ENCODE data around the gene SRRM2. TPM values are rescaled to one million over a fixed set of nuclear protein-coding genes. Genes with fewer than 3 reads are reported as not detected.

Gene SRRM2
- total RNA-seq, 1 donor from 2014 or later: 699 TPM

- H3K36me3 Mint-ChIP-seq (ENCODE audit: unreplicated experiment): no peaks in the 10 kb centered on the region
- H3K4me1 Mint-ChIP-seq (ENCODE audit: low read depth, unreplicated experiment): peaks cover 3% of the 10 kb centered on the region
- H3K4me3 Mint-ChIP-seq (ENCODE audit: unreplicated experiment): no peak overlapping the region
- DNase-seq: no peak
- no peak overlapping the region for H3K27ac Mint-ChIP-seq (ENCODE audit: unreplicated experiment)
- peaks cover 5% of the 10 kb centered on the region for H3K27me3 Mint-ChIP-seq (ENCODE audit: unreplicated experiment)
- H3K9me3 Mint-ChIP-seq (ENCODE audit: unreplicated experiment): peaks cover 4% of the 10 kb centered on the region
- TF ChIP-seq CTCF (IDR thresholded peaks at IDR 0.05; ENCODE audit: partially characterized antibody, unreplicated experiment): no peak
Observed at GRCh38 chr16:2815299-2815771, 62.9 kb downstream of the SRRM2 start.

- no peak for TF ChIP-seq CTCF (IDR thresholded peaks at IDR 0.05; ENCODE audit: partially characterized antibody, unreplicated experiment)
- Mint-ChIP-seq H3K9me3 (ENCODE audit: unreplicated experiment) (peaks cover 4% of the 10 kb centered on the region), H3K4me1 (ENCODE audit: low read depth, unreplicated experiment) (peaks cover 6% of the 10 kb centered on the region), H3K36me3 (ENCODE audit: unreplicated experiment) (no peaks in the 10 kb centered on the region), H3K27ac (ENCODE audit: unreplicated experiment) (no peak within 1 kb of the TSS), H3K27me3 (ENCODE audit: unreplicated experiment) (peaks cover 7% of the 10 kb centered on the region), H3K4me3 (ENCODE audit: unreplicated experiment) (no peak within 1 kb of the TSS)
- no peak for DNase-seq
Observed at GRCh38 chr16:2816751-2817339, 64.4 kb downstream of the SRRM2 start, which contains the start of gene PRSS21. Gene PRSS21 (plus strand): TSS chr16:2817237. CDS start chr16:2817269, 32 bp downstream.

- H3K4me3 Mint-ChIP-seq (ENCODE audit: unreplicated experiment): no peak overlapping the region
- peaks cover 7% of the 10 kb centered on the region for H3K4me1 Mint-ChIP-seq (ENCODE audit: low read depth, unreplicated experiment)
- no peak overlapping the region for H3K27ac Mint-ChIP-seq (ENCODE audit: unreplicated experiment)
- H3K36me3 Mint-ChIP-seq (ENCODE audit: unreplicated experiment): no peaks in the 10 kb centered on the region
- peaks cover 5% of the 10 kb centered on the region for H3K27me3 Mint-ChIP-seq (ENCODE audit: unreplicated experiment)
- no peak for DNase-seq
- H3K9me3 Mint-ChIP-seq (ENCODE audit: unreplicated experiment): peaks cover 4% of the 10 kb centered on the region
- no peak for TF ChIP-seq CTCF (IDR thresholded peaks at IDR 0.05; ENCODE audit: partially characterized antibody, unreplicated experiment)
Observed at GRCh38 chr16:2817340-2818271, 65.2 kb downstream of the SRRM2 start.

DNA sequence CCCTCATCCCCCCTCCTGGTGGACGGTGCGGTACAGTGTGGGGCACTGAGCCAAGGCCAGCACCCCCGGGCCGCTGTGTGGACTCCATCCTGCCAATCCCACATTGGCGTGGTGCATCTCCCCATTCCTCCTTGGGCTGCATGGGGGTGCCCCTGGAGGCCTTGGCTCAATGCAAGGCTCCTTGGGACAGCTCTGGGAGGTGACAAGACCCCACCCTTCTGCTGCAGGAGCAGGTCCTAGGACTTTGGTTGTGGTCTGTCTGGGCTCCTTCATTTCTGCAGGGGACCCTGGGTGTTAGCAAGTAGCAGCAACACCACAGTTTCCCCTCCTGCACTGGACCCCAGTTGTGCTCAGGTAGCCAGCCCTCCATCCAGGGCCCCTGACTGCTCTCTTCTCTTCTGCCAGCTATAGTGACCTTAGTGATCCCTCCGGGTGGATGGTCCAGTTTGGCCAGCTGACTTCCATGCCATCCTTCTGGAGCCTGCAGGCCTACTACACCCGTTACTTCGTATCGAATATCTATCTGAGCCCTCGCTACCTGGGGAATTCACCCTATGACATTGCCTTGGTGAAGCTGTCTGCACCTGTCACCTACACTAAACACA is 65.9 kb downstream of the SRRM2 start:
- Mint-ChIP-seq H3K4me3 (ENCODE audit: unreplicated experiment) (no peak overlapping the region), H3K36me3 (ENCODE audit: unreplicated experiment) (no peaks in the 10 kb centered on the region), H3K27ac (ENCODE audit: unreplicated experiment) (no peak overlapping the region), H3K4me1 (ENCODE audit: low read depth, unreplicated experiment) (peaks cover 7% of the 10 kb centered on the region), H3K27me3 (ENCODE audit: unreplicated experiment) (peaks cover 5% of the 10 kb centered on the region), H3K9me3 (ENCODE audit: unreplicated experiment) (peaks cover 6% of the 10 kb centered on the region)
- DNase-seq: no peak
- TF ChIP-seq CTCF (IDR thresholded peaks at IDR 0.05; ENCODE audit: partially characterized antibody, unreplicated experiment): no peak

Measured in glutamatergic neuron (in vitro differentiated cells).